Epithelial cell of prostate (primary cell): ENCODE results near the gene JAG1.
A peak's percentile ranks its signal among the peaks of the same experiment; 100 is the strongest.

Experiments used
- DNase-seq: peaks from one replicate; pipeline ENCODE4 v3.0.0-alpha.2; 2011; ENCODE audit warnings: low read depth, low spot score
- H3K27ac ChIP-seq: fragments of 450-650 bp; 2 replicates; pipeline ENCODE4 v1.5.1; 2017; ENCODE audit warnings: mild to moderate bottlenecking

JAG1 gene

GRCh38 chr20:10655720-10656669 lies 17.8 kb downstream of the JAG1 start:
- peak overlapping the region; percentile 99 for H3K27ac ChIP-seq
- no peak for DNase-seq

GRCh38 chr20:10654630-10655029 lies 19.2 kb downstream of the JAG1 start:
- peak overlapping the region; percentile 99 for H3K27ac ChIP-seq
- peak; percentile 96 for DNase-seq

GRCh38 chr20:10654250-10654610 lies 19.6 kb downstream of the JAG1 start:
- peak overlapping the region; percentile 99 for H3K27ac ChIP-seq
- DNase-seq: no peak

- DNase-seq: no peak
- H3K27ac ChIP-seq: peak overlapping the region; percentile 99
Observed at GRCh38 chr20:10653599-10654249, 20.1 kb downstream of the JAG1 start.

GRCh38 chr20:10652660-10653261 lies 21.0 kb downstream of the JAG1 start:
- DNase-seq: no peak
- peak overlapping the region; percentile 99 for H3K27ac ChIP-seq

- no peak for DNase-seq
- H3K27ac ChIP-seq: peak overlapping the region; percentile 99
Observed at GRCh38 chr20:10652185-10652584, 21.6 kb downstream of the JAG1 start.

GRCh38 chr20:10651227-10651990 lies 22.4 kb downstream of the JAG1 start:
- no peak for DNase-seq
- peak overlapping the region; percentile 99 for H3K27ac ChIP-seq

- peak overlapping the region; percentile 28 for H3K27ac ChIP-seq
Observed at GRCh38 chr20:10649797-10650160, 24.0 kb downstream of the JAG1 start.

GRCh38 chr20:10649080-10649796 lies 24.6 kb downstream of the JAG1 start:
- peak overlapping the region; percentile 28 for H3K27ac ChIP-seq

More at GRCh38 chr20:10649797-10650160, 24.0 kb downstream of the JAG1 start:
- DNase-seq: no peak

GRCh38 chr20:10648651-10649050 lies 25.1 kb downstream of the JAG1 start:
- H3K27ac ChIP-seq: peak overlapping the region; percentile 28
- DNase-seq: no peak

More at GRCh38 chr20:10649080-10649796, 24.6 kb downstream of the JAG1 start:
- DNase-seq: no peak

GRCh38 chr20:10647909-10648308 lies 25.9 kb downstream of the JAG1 start:
- no peak for DNase-seq
- H3K27ac ChIP-seq: peak overlapping the region; percentile 28

- DNase-seq: no peak
- H3K27ac ChIP-seq: peak overlapping the region; percentile 28
Observed at GRCh38 chr20:10647471-10647870, 26.3 kb downstream of the JAG1 start.

- peak overlapping the region; percentile 28 for H3K27ac ChIP-seq
- no peak for DNase-seq
Observed at GRCh38 chr20:10646886-10647420, 26.8 kb downstream of the JAG1 start.

GRCh38 chr20:10646006-10646405 lies 27.8 kb downstream of the JAG1 start:
- DNase-seq: no peak
- peak overlapping the region; percentile 28 for H3K27ac ChIP-seq

- DNase-seq: no peak
- no peak overlapping the region for H3K27ac ChIP-seq
Observed at GRCh38 chr20:10645205-10645570, 28.6 kb downstream of the JAG1 start.

GRCh38 chr20:10644458-10645204 lies 29.2 kb downstream of the JAG1 start:
- no peak for DNase-seq
- H3K27ac ChIP-seq: peak overlapping the region; percentile 80

GRCh38 chr20:10643560-10643873 lies 30.3 kb downstream of the JAG1 start:
- H3K27ac ChIP-seq: peak overlapping the region; percentile 80
- no peak for DNase-seq

- H3K27ac ChIP-seq: peak overlapping the region; percentile 80
- no peak for DNase-seq
Observed at GRCh38 chr20:10642856-10643559, 30.8 kb downstream of the JAG1 start.
